ENCODE data around the gene DLL3.
A peak's percentile ranks its signal among the peaks of the same experiment; 100 is the strongest.

DLL3 gene

DNA sequence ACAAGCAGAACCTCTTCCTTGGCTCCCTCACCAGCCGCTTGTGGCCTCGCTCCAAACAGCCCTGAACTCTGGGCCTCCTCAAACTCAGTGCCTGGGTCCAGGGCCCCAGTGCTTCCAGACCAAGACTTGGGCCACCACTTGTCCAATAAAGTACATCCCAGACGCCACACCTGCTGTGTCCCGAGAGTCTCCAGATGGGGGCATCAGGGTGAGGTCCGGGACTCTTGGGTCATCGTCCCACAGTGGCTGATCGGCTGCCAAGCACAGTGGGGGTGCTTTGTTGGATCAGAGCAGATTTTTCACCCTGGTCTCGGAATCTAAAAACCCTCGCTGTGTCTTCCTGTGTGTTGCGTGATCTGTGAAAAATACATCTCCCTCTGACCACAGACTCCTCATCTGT lies 9.0 kb upstream of the DLL3 start:
- no peak for DNase-seq

DNA sequence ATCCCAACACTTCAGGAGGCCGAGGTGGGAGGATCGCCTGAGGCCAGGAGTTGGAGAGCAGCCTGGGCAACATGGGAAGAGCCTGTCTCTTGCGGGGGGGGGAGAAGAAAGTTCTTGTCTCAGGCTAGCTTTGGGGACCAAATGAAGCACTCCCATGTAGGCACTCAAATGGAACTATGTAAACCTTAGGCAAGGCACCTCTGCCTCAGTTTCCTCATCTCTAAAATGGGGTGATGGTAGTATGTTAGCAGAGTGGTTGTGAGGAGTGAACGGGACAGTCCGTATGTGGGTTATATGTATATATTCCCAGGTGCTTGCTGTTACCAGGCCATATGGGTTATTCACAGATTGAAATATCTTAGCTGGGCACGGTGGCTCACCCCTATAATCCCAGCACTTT lies 6.5 kb upstream of the DLL3 start:
- no peak for DNase-seq

DNA sequence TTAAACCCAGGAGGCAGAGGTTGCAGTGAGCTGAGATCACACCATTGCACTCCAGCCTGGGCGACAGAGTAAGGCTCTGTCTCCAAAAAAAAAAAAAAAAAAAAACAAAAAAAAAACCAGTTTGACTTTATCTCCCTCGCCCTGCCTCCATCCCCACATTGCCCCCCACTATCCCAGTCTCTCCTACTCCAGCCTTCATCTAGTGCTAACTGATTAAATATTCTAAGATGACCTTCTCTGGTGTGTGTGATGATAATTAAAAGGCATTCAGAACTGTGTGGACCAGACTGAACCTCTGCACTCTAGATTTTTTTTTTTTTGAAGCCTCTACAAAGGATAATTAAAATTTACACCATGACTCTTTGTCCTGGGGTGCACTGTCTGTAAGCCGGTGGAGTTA lies 6.0 kb upstream of the DLL3 start:
- DNase-seq: no peak

DNA sequence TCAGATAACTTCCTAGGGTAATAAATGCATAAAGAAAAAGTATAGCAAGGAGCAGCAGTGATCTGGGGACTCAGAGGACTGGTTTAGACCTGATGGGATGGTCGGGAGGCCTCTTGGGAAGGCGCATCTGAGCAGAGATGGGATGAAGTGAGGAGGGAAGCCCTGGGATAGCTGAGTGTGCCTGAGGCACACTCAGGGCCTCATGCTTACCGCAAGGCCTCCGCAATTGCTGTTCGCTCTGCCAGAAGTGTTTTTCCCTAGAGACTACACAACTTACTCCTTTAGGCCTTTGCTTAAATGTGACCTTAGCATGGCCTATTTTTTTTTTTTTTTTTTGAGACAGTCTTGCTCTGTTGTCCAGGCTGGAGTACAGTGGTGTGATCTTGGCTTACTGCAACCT lies 4.1 kb upstream of the DLL3 start:
- no peak for DNase-seq

DNA sequence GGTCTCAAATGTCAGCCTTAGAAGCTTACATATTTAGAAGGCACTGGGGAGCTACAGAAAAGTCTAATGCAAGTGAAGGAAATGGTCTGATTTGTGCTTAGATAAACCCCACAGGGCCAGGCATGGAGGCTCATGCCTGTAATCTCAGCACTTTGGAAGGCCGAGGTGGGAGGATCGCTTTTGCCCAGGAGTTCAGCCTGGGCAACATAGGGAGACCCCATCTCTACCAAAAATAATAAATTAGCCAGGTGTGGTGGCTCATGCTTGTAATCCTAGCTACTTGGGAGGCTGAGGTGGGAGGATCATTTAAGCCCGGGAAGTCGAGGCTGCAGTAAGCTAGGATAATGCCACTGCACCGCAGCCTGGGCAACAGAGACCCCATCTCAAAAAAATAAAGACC lies 2.7 kb upstream of the DLL3 start:
- DNase-seq: no peak

DNA sequence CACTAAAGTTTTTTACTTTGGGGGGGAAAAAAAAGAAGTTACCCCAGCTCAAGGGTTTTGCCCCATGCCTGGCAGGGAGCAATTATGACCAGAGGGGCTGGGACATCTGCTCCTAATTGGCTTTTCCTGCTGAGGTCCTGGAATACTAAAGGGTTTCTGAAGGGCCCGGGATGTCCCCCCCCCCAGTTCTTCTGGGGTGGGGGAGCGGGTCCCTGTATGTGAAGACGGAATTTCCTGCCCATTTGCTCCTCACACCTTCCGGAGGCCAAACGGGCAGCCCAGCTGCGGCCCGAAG lies 1.1 kb upstream of the DLL3 start:
- peak; percentile 97 to 98 for DNase-seq

DNA sequence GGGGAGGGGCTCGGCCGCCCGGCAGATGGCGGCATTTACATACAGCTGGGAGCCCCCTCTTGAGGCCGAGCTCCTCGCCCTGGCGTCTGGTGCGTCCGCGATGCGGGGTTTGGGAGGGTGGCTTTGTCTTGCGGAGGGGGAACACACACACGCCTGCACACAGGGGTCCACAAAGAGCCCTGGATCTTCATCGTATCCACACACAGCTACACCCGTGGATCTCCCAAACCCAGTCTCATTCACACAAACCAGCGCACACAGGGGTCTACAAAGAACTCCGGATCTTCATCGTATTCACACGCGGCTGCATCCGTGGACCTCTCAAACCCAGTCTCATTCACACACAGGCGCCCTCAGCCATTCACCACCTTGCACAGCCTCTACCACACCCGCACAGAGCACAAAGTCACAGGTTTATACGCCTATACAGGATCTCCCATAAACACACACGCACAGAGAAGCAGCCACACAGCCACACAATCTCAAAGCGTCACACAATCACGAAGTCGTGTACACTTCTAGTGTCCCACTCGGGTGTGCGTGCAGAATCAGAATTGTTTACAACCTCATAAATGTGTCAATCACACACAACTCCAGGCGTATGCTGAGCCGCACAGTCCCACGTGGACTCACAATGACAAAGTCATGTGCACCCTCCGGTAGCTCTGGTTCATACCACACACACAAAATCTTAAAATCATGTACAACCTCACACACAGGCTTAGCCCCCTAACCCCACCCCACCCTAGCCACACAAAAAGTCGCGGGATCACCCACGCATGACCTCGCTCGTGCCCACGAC lies 550 bp upstream of the DLL3 start:
- peak; percentile 80 to 82 for DNase-seq

DNA sequence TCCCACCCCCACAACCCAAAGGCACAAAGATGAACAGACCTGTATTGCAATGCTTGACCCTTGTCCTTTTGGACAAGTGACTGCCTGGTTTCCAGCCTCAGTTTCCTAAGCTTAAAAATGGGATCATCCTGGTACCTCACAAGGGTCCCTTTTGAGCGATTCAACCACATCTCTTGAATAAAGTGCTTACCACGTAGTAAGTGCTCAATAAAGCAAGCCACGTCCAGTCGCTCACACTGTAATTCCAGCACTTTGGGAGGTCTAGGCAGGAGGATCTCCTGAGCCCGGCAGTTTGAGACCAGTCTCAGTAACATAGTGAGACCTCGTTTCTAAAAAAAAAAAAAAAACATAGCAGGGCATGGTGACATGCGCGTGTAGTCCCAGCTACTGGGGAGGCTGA lies 1.2 kb downstream of the DLL3 start:
- DNase-seq: no peak

DNA sequence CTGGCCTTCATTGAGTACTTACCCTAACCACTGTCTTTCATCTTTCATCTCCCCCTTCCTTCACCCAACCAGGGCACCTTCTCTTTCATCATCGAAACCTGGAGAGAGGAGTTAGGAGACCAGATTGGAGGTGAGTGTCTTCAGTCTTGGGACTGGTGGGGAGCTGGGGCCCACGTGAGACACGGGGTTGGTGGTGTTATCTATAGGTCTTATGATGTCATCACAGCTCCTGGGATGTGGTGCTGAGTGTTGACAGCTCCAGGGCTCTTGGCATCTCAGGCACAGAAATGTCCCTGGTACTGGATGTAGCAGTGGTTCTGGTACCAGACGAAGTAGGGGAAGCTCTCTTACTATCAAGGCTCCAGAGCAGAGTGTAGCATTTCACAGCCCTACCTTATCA lies 1.8 kb downstream of the DLL3 start:
- no peak for DNase-seq

DNA sequence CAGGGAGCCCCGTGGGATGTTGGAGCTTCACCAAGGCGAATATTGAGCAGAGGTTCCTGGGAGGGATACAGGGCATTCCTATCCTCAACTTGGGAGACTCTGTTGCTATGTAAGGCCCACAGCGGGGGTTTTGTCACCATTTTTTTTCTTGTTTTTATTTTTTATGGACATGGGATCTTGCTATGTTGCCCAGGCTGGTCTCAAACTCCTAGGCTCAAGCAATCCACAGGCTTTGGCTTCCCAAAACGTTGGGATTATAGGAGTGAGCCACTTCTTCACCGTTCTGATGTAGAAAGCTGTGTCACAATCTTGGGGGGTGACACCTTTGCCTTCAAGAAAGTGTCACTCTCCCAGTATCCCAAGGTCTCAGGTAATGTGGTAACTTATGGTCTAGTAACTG lies 2.6 kb downstream of the DLL3 start:
- no peak for DNase-seq

DNA sequence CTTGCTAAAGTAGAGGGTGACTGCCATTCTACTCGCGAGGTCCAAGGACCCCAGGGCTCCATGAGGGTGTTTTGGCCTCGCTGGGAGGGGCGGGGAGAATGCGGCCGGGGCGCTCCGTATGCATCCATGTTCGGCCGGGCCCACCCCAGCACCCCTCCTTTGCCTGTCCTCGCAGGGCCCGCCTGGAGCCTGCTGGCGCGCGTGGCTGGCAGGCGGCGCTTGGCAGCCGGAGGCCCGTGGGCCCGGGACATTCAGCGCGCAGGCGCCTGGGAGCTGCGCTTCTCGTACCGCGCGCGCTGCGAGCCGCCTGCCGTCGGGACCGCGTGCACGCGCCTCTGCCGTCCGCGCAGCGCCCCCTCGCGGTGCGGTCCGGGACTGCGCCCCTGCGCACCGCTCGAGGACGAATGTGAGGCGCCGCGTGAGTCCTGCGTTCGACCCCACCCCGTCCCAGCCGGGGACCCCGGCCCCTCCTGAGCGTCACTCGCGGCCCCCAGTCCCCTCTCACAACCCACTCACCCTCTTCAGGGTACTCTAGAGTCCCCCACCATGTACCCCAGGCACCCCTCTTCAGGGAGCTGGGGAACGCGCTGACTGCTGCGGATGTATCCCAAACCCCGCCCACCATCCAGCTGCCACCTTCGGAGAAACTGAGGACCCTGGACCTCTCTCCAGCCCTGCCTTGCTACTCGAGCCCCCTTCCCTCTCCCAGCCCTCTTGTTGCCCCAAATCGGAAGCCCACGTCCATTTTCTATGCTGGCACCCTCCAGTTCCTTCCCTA lies 4.1 kb downstream of the DLL3 start:
- no peak for DNase-seq

DNA sequence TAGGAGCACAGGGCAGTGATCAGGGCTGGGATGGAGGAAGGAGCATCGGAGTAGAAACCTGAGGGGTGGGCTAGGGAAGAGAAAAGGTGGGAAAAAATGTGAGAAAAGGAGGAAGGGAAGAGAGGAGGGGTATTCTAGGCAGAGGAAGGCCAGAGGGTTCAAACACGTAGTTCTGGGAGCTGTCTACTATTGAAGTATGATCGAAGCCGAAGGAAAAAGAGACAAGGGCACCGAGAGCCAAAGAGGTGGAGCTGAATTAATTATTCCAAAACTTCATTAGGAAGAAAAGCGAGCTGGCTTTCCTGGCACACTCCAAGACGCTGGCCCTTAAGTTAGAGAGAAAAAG lies 7.8 kb downstream of the DLL3 start:
- no peak for DNase-seq

DNA sequence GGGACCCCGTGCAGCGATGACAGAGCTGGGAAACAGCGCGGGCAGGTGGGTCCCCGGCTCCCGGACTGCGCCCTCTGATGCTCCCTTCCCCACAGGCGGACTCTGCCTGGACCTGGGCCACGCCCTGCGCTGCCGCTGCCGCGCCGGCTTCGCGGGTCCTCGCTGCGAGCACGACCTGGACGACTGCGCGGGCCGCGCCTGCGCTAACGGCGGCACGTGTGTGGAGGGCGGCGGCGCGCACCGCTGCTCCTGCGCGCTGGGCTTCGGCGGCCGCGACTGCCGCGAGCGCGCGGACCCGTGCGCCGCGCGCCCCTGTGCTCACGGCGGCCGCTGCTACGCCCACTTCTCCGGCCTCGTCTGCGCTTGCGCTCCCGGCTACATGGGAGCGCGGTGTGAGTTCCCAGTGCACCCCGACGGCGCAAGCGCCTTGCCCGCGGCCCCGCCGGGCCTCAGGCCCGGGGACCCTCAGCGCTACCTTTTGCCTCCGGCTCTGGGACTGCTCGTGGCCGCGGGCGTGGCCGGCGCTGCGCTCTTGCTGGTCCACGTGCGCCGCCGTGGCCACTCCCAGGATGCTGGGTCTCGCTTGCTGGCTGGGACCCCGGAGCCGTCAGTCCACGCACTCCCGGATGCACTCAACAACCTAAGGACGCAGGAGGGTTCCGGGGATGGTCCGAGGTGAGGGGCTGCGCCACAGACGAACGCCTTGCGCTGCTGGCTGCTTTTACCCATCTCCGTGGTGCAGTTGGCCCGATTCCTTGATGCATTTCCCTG lies 8.4 kb downstream of the DLL3 start:
- DNase-seq: peak; percentile 44 to 81

DNA sequence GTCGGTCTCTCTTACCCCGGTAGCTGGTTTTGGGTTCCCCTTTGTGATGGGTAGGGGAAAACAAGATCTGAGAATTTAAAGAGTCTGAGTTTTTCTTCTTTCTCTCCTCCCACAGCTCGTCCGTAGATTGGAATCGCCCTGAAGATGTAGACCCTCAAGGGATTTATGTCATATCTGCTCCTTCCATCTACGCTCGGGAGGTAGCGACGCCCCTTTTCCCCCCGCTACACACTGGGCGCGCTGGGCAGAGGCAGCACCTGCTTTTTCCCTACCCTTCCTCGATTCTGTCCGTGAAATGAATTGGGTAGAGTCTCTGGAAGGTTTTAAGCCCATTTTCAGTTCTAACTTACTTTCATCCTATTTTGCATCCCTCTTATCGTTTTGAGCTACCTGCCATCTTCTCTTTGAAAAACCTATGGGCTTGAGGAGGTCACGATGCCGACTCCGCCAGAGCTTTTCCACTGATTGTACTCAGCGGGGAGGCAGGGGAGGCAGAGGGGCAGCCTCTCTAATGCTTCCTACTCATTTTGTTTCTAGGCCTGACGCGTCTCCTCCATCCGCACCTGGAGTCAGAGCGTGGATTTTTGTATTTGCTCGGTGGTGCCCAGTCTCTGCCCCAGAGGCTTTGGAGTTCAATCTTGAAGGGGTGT lies 9.1 kb downstream of the DLL3 start:
- no peak for DNase-seq

DNA sequence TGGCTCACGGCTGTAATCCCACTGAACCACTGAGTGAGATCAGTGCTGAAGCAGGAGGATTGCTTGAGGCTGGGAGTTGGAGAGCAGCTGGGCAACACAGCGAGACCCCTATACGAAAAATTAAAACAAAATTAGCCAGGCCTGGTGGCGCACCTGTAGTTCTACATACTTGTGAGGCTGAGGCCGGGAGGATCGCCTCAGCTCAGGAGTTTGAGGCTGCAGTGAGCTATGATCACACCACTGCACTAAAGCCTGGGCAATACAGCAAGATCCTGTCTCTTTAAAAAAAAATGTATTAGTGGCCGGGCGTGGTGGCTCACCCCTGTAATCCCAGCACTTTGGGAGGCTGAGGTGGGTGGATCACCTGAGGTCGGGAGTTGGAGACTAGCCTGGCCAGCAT lies 9.9 kb downstream of the DLL3 start:
- DNase-seq: no peak

DNA sequence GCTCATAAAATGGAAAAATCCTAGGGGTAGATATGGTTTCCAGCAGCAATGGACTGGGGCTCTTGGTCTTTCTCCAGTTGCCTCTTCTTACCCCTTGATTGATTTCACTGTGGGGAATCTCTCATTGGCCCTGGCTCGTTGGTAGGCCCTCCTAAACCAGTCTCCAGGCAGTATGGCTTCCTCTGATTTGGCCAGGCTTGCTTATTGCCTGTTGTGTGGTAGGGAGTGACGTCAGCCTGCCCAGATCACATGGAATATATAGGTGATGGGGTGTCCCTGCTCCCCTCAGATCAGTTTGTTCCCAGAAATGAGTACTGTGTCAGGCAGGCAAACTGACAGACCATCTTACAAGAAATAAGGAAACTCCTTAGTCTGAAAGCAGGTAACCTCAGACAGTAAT lies 10.5 kb downstream of the DLL3 start:
- no peak for DNase-seq

DNA sequence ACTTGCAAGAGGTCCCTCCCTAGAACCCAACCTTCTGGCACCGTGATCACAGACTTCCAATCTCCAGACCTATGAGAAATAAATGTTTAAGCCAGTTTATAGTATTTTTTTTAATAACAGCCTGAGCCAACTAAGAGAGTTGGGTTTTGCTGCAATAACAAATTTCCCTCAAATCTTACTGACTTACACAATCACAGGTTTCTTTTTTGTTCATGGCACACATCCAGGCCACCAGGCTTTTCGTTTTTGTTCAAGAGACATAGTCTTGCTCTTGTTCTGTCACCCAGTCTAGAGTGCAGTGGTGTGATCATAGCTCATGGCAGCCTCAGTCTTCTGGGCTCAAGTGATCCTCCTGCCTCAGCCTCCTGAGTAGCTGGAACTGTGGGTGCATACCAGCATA lies 14.2 kb downstream of the DLL3 start:
- DNase-seq: no peak

DNA sequence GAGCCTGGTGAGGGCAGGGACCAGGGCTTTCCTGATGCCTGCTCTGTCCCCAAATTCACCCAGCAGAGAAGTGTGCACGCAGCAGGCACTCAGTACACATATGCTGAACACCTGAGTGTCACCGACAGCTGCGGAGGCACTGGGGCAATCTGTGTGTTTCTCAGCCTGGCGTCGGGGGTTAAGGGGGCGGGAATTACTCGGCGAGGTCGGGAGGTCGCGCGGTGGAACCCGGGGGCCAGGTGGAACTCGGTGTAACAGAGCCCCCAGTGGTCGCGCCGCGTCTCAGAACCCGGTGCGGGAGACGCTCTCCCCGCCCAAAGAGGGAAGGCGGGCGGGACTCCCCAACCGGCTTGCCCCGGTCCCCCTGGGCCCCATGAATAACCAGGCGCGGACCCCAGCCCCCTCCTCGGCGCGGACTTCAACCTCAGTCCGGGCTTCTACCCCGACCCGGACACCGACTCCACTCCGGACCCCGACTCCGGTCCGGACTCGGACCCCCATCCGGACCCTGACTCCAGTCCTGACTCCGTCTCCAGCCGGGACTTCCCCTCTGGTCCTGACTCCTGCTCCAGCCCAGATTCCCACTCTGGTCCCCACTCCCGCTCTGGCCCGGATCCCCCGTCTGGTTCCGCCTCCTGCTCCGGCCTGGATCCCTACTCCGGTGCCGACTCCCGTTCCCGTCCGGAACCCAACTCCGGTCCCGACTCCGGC lies 16.2 kb downstream of the DLL3 start, which contains the start of gene SELENOV:
Gene SELENOV, plus strand, starts transcription at position 300 of the 711 bp plus-strand sequence. Its CDS starts 74 bp downstream, at position 374.
- peak; percentile 64 to 78 for DNase-seq

DNA sequence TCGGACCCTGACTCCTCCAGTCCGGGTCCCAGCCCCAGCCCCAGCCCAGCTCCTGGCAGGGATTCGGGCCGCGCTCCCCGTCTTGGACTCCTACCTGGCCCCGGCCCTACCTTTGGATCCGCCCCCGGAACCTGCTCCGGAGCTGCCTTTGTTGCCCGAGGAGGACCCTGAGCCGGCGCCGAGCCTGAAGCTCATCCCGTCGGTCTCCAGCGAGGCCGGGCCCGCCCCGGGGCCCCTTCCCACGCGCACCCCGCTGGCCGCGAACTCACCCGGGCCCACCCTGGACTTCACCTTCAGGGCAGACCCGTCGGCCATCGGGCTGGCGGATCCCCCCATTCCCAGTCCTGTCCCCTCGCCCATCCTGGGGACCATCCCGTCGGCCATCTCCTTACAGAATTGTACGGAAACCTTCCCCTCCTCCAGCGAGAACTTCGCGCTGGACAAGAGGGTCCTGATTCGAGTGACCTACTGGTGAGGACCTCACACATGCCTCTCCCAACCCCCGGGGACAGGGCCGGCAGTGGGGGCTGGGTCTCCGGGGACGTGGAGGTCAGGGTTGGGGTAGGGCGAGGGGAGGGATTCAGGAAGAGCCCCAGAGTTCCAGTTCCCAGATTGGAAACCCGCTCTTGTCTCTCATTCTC lies 16.9 kb downstream of the DLL3 start:
- DNase-seq: no peak

DNA sequence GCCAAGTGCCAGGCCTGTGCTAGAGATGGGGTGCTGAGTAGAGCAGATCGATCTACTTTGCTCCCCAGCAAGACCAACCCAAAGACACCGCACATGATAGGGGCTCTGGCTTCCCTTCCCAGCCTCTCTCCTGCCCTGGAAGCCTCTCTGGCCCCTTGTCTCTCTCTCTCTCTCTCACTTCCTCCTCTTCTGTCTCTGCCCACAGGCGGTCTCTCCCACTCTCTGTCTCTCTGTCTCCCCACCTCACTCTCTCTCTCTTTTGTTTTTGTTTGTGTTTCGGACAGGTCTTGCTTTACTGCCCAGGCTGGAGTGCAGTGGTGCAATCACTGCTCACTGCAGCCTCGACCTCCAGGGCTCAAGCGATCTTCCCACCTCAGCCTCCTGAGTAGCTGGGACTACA lies 17.5 kb downstream of the DLL3 start:
- DNase-seq: no peak

DNA sequence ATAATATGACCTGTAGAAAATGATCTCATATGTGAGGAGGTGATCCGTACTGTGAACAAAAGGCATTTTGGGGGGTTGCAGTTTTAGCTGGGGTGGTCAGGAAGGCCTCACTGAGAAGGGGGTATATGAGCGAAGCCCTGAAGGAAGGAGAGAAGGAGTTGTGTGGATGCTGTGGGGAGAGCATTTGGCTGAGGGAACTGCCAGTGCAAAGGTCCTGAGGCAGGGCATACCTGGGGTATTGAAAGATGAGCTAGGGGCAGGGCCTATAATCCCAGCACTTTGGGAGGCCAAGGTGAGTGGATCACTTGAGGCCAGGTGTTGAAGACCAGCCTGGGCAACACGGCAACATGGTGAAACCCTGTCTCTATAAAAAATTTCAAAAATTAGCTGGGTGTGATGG lies 18.7 kb downstream of the DLL3 start:
- no peak for DNase-seq

DNA sequence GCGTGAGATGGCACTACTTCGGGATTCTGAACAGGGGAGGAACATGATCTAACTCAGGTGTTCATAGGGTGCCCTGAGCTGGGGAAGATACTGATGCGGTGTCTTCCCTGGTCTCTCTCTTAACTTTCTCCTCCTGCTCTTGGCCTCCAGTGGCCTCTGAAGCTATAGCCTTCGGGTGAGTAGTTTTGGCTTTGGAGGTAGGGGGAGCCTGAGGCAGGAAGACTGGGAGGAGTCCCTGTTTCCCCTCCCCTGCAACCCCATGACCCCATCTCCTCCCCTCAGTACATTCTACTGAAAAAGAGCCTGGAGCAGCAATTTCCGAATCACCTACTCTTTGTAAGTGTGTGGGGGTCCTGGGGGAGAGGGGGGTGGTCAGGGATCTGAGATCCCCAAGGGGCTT lies 19.7 kb downstream of the DLL3 start:
- no peak for DNase-seq

Data from NCI-H524 (cell line).